ENCODE measurements around the gene HAND1.

Gene HAND1

DNA sequence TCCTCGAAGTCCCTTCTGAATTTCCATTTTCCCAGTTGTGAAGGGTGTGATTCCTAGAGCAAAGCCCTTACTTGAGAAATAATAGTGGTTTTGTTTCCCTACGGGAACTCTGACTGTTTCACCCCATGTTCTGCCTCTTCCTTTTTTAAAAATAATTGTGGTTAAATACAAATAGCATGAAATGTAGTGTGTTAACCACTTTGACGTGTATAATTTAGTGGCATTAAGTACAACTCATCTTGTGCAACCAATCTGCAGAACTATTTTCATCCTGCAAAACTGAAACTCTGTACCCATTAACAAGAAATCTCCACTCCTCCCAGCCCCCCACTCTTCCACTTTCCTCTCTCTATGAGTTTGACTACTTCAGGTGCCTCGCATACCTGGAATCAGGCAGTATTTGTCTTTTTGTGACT lies 35.6 kb upstream of the HAND1 start:
- H3K27ac ChIP-seq (replicated peaks; ENCODE audit: low read length) = no peak overlapping the region
- H3K18ac ChIP-seq (ENCODE audit: low read length) = no peak overlapping the region
- peaks cover 2% of the 10 kb centered on the region for H3K79me1 ChIP-seq (ENCODE audit: low read depth, low read length)
- no peak overlapping the region for H3K4me2 ChIP-seq (ENCODE audit: insufficient read depth, low read length, poor library complexity, severe bottlenecking)
- no peaks in the 10 kb centered on the region for H3K4me1 ChIP-seq (ENCODE audit: control insufficient read depth in 2 of 2, insufficient read depth in 1 of 2, low read depth in 1 of 2, low read length in 2 of 2)
- no peak overlapping the region for H2AK5ac ChIP-seq (ENCODE audit: low read depth, low read length)
- H3K27me3 ChIP-seq (ENCODE audit: control insufficient read depth in 3 of 3, insufficient read depth in 3 of 3, low read depth in 1 of 3, low read length in 3 of 3) = peaks cover 0 to 46% (median 0%) of the 10 kb centered on the region in 3 experiments
- DNase-seq (ENCODE audit: low spot score) = no peak
- no peaks in the 10 kb centered on the region for H3K9me3 ChIP-seq (replicated peaks in 1 of 2; ENCODE audit: control insufficient read depth in 2 of 2, insufficient read depth in 1 of 2, low read depth in 1 of 2, low read length in 2 of 2)
- no peak overlapping the region for H2BK120ac ChIP-seq (ENCODE audit: low read depth, low read length)
- H3K36me3 ChIP-seq (replicated peaks in 1 of 2; ENCODE audit: control insufficient read depth in 2 of 2, insufficient read depth in 2 of 2, low read length in 2 of 2) = no peaks in the 10 kb centered on the region
- H4K8ac ChIP-seq (ENCODE audit: low read depth, low read length) = no peak overlapping the region
- no CpG with 5 or more reads among the region's 4 CpGs for WGBS, 2 donors (ENCODE audit: extremely low coverage in 2 of 2, insufficient read length in 2 of 2, insufficient replicate concordance in 1 of 2)
- no peak overlapping the region for H2AFZ ChIP-seq (ENCODE audit: low read length)
- no peak overlapping the region for H2BK5ac ChIP-seq (ENCODE audit: low read length)
- no peak overlapping the region for H2BK12ac ChIP-seq (ENCODE audit: low read length)
- H3K23ac ChIP-seq (ENCODE audit: low read depth, low read length, poor library complexity) = no peak overlapping the region
- no peak overlapping the region for H3K14ac ChIP-seq (ENCODE audit: low read length)
- no peak overlapping the region for H4K91ac ChIP-seq (ENCODE audit: low read depth, low read length, poor library complexity)
- no peak overlapping the region for H3K4ac ChIP-seq (ENCODE audit: low read length)
- no peak overlapping the region for H2BK15ac ChIP-seq (ENCODE audit: low read length)
- no peak overlapping the region for H3K9ac ChIP-seq (ENCODE audit: low read depth, low read length, poor library complexity)
- H3K4me3 ChIP-seq (ENCODE audit: low read length in 2 of 2) = no peak overlapping the region

DNA sequence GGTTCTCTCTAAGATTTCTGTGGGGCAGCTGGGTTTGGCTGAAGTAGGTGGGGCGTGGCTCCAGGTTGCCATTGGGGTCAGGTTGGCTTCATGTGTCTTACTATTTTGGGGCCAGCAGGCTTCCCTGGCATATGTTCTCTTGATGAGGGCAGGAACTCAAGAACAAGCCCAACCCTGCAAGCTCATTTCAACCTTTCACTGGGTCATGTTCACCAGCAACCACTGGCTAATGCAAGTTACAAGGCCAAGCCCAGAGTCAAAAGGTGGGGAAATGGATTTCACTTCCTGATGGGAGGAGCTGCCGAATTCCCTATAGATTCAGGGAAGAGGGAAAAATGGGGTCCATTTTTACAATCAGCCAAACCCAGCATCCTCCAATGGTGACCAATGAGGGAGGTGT lies 34.0 kb upstream of the HAND1 start:
- Histone ChIP-seq H3K4ac (ENCODE audit: low read length) (no peak overlapping the region), H3K4me1 (ENCODE audit: control insufficient read depth in 2 of 2, insufficient read depth in 1 of 2, low read depth in 1 of 2, low read length in 2 of 2) (peaks cover 0 to 2% of the 10 kb centered on the region in 2 donors), H3K79me1 (ENCODE audit: low read depth, low read length) (no peaks in the 10 kb centered on the region), H2AK5ac (ENCODE audit: low read depth, low read length) (no peak overlapping the region), H3K4me3 (ENCODE audit: low read length in 2 of 2) (no peak overlapping the region), H3K23ac (ENCODE audit: low read depth, low read length, poor library complexity) (no peak overlapping the region), H3K9ac (ENCODE audit: low read depth, low read length, poor library complexity) (no peak overlapping the region), H2BK15ac (ENCODE audit: low read length) (no peak overlapping the region), H2BK5ac (ENCODE audit: low read length) (no peak overlapping the region), H3K18ac (ENCODE audit: low read length) (no peak overlapping the region), H3K9me3 (replicated peaks in 1 of 2; ENCODE audit: control insufficient read depth in 2 of 2, insufficient read depth in 1 of 2, low read depth in 1 of 2, low read length in 2 of 2) (no peaks in the 10 kb centered on the region), H2BK12ac (ENCODE audit: low read length) (no peak overlapping the region), H3K36me3 (replicated peaks in 1 of 2; ENCODE audit: control insufficient read depth in 2 of 2, insufficient read depth in 2 of 2, low read length in 2 of 2) (no peaks in the 10 kb centered on the region), H4K8ac (ENCODE audit: low read depth, low read length) (no peak overlapping the region), H2BK120ac (ENCODE audit: low read depth, low read length) (no peak overlapping the region), H3K14ac (ENCODE audit: low read length) (no peak overlapping the region), H3K27me3 (ENCODE audit: control insufficient read depth in 3 of 3, insufficient read depth in 3 of 3, low read depth in 1 of 3, low read length in 3 of 3) (peaks cover 0 to 47% (median 0%) of the 10 kb centered on the region in 3 experiments), H4K91ac (ENCODE audit: low read depth, low read length, poor library complexity) (no peak overlapping the region), H3K27ac (replicated peaks; ENCODE audit: low read length) (no peak overlapping the region), H2AFZ (ENCODE audit: low read length) (no peak overlapping the region), H3K4me2 (ENCODE audit: insufficient read depth, low read length, poor library complexity, severe bottlenecking) (no peak overlapping the region)
- WGBS, 2 donors (ENCODE audit: extremely low coverage in 2 of 2, insufficient read length in 2 of 2, insufficient replicate concordance in 1 of 2) = no CpG with 5 or more reads among the region's 2 CpGs
- DNase-seq (ENCODE audit: low spot score) = no peak

DNA sequence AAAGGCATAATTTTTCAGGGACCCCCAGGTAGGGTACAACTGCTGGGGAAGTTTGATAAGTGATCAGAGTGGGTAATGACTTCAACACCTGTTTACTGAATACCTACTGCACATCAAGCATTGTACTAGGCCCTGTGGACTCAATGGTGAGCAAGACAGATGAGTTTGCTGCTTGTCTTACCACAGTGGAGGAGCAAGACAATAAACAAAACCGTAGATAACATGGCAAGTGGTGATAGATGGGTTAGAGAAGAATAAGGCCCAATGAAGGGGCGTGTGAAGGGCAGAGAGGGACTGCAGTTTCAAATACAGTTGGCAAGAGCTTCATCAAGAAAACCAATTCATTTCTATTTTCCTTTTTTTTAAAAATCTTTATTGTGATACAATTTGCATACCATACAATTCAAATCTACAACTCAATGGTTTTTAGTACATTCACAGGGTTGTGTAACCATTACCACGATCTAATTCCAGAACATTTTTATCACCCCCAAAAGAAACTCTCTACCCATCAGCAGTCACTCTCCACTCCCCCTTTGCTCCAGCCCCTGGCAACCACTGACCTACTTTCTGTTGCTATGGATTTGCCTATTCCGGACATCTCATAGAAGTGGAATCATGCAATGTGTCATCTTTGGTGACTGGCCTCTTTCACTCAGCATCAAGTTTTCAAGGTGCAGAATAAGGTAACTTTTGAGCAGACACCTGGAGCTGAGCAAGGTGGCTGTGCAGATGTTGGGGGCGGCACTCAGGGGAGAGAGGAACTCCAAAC lies 31.9 kb upstream of the HAND1 start:
- Histone ChIP-seq H3K4me1 (ENCODE audit: control insufficient read depth in 2 of 2, insufficient read depth in 1 of 2, low read depth in 1 of 2, low read length in 2 of 2) (peaks cover 0 to 3% of the 10 kb centered on the region in 2 donors), H3K9ac (ENCODE audit: low read depth, low read length, poor library complexity) (no peak overlapping the region), H3K36me3 (replicated peaks in 1 of 2; ENCODE audit: control insufficient read depth in 2 of 2, insufficient read depth in 2 of 2, low read length in 2 of 2) (no peaks in the 10 kb centered on the region), H2BK15ac (ENCODE audit: low read length) (no peak overlapping the region), H3K9me3 (replicated peaks in 1 of 2; ENCODE audit: control insufficient read depth in 2 of 2, insufficient read depth in 1 of 2, low read depth in 1 of 2, low read length in 2 of 2) (no peaks in the 10 kb centered on the region), H3K27ac (replicated peaks; ENCODE audit: low read length) (no peak overlapping the region), H2BK5ac (ENCODE audit: low read length) (no peak overlapping the region), H2AFZ (ENCODE audit: low read length) (no peak overlapping the region), H3K18ac (ENCODE audit: low read length) (no peak overlapping the region), H2AK5ac (ENCODE audit: low read depth, low read length) (no peak overlapping the region), H3K4me2 (ENCODE audit: insufficient read depth, low read length, poor library complexity, severe bottlenecking) (no peak overlapping the region), H3K4ac (ENCODE audit: low read length) (no peak overlapping the region), H3K23ac (ENCODE audit: low read depth, low read length, poor library complexity) (no peak overlapping the region), H4K91ac (ENCODE audit: low read depth, low read length, poor library complexity) (no peak overlapping the region), H4K8ac (ENCODE audit: low read depth, low read length) (no peak overlapping the region), H3K14ac (ENCODE audit: low read length) (no peak overlapping the region), H2BK12ac (ENCODE audit: low read length) (no peak overlapping the region), H3K27me3 (ENCODE audit: control insufficient read depth in 3 of 3, insufficient read depth in 3 of 3, low read depth in 1 of 3, low read length in 3 of 3) (peaks cover 0 to 59% (median 0%) of the 10 kb centered on the region in 3 experiments), H3K79me1 (ENCODE audit: low read depth, low read length) (no peaks in the 10 kb centered on the region), H2BK120ac (ENCODE audit: low read depth, low read length) (no peak overlapping the region), H3K4me3 (ENCODE audit: low read length in 2 of 2) (no peak overlapping the region)
- no CpG with 5 or more reads among the region's 5 CpGs for WGBS, 2 donors (ENCODE audit: extremely low coverage in 2 of 2, insufficient read length in 2 of 2, insufficient replicate concordance in 1 of 2)
- no peak for DNase-seq (ENCODE audit: low spot score)

DNA sequence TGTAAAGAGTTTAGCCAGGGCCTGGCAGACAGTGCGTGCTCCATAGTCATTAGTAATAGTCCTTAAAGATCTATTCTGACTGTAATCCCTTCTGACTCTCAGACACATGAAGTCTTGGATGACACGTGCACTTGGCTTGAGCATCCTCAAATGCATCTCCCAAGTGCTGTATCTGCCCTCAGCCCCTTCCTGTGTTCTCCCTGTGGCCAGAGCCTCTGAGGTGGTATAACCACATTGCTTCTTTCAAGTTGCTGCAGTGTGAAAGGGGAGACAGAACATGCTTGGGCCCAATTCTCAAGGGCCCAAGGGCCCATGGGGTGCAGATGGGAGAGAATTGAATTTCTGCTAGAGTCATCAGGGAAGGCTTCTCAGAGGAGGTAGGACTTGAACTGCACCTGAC lies 30.1 kb upstream of the HAND1 start:
- Histone ChIP-seq H2BK15ac (ENCODE audit: low read length) (no peak overlapping the region), H3K27me3 (ENCODE audit: control insufficient read depth in 3 of 3, insufficient read depth in 3 of 3, low read depth in 1 of 3, low read length in 3 of 3) (peaks cover 0 to 53% (median 0%) of the 10 kb centered on the region in 3 experiments), H4K8ac (ENCODE audit: low read depth, low read length) (no peak overlapping the region), H3K9ac (ENCODE audit: low read depth, low read length, poor library complexity) (no peak overlapping the region), H3K9me3 (replicated peaks in 1 of 2; ENCODE audit: control insufficient read depth in 2 of 2, insufficient read depth in 1 of 2, low read depth in 1 of 2, low read length in 2 of 2) (no peaks in the 10 kb centered on the region), H3K4me3 (ENCODE audit: low read length in 2 of 2) (no peak overlapping the region), H3K14ac (ENCODE audit: low read length) (no peak overlapping the region), H3K4ac (ENCODE audit: low read length) (no peak overlapping the region), H2BK5ac (ENCODE audit: low read length) (no peak overlapping the region), H3K4me1 (ENCODE audit: control insufficient read depth in 2 of 2, insufficient read depth in 1 of 2, low read depth in 1 of 2, low read length in 2 of 2) (peaks cover 0 to 3% of the 10 kb centered on the region in 2 donors), H2AK5ac (ENCODE audit: low read depth, low read length) (no peak overlapping the region), H4K91ac (ENCODE audit: low read depth, low read length, poor library complexity) (no peak overlapping the region), H2BK120ac (ENCODE audit: low read depth, low read length) (no peak overlapping the region), H2AFZ (ENCODE audit: low read length) (no peak overlapping the region), H3K79me1 (ENCODE audit: low read depth, low read length) (no peaks in the 10 kb centered on the region), H3K36me3 (replicated peaks in 1 of 2; ENCODE audit: control insufficient read depth in 2 of 2, insufficient read depth in 2 of 2, low read length in 2 of 2) (no peaks in the 10 kb centered on the region), H3K23ac (ENCODE audit: low read depth, low read length, poor library complexity) (no peak overlapping the region), H2BK12ac (ENCODE audit: low read length) (no peak overlapping the region), H3K18ac (ENCODE audit: low read length) (no peak overlapping the region), H3K27ac (replicated peaks; ENCODE audit: low read length) (no peak overlapping the region), H3K4me2 (ENCODE audit: insufficient read depth, low read length, poor library complexity, severe bottlenecking) (no peak overlapping the region)
- WGBS, 2 donors (ENCODE audit: extremely low coverage in 2 of 2, insufficient read length in 2 of 2, insufficient replicate concordance in 1 of 2) = no CpG with 5 or more reads among the region's 2 CpGs
- no peak for DNase-seq (ENCODE audit: low spot score)

All from neuronal stem cell (in vitro differentiated cells).